ENCODE measurements around the gene HS3ST5.

DNA sequence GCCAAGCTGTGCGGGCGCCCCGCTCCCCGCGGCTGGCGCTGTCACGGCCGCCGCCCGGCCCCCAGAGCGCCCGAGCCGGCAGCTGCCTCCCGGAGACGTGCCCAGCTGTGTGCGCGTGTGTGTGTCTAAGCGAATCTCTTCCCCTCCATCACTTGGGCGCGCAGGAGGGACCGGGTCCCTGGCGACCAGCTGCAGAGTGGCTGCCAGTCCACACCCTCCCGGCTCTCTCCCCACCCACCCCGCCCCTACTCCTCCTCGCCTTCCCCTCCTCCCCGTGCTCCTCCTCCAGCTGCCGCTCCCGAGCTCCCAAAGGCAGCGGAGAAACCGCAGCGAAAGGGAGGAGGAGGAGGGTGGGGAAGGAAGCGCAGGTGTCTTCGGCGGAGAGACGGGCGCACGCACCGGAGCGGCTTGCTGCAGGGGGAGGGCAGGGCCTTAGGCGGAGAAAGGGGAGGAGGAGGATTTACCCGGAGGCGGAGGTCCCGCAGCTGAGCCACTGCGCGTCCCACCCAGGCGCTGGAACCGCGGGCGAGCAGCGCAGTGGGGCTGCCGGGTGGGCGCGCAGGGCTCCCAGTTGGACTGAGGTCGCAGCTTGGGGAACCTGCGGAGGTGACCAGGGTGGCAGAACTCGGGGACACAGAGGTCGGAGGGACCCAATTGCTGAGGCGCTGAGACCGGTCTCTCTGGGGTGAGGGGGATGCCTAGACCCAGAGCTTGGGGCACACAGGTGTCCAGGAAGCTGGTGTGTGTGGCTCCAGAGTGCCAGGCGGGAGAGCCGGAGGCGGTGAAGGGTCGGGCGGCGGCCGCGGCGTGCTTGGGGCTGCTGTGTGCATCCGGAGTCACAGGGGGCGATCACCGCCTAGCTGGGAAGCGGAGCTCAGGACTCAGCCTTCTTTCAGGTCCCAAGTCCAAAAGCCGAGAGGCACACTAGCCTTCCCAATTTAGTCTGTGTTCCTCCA, at the start of gene HS3ST5:
- TF ChIP-seq POLR2A (IDR thresholded peaks at IDR 0.05; ENCODE audit: low read depth, low read length) (no peak), SPI1 (IDR thresholded peaks at IDR 0.05; ENCODE audit: low read depth, low read length) (no peak), POLR2AphosphoS5 (IDR thresholded peaks at IDR 0.05; ENCODE audit: low read depth, low read length) (no peak), TAF1 (IDR thresholded peaks at IDR 0.05; ENCODE audit: low read depth, low read length) (no peak)
